A673 (cell line): Measurements from ENCODE around the gene PITX1.

Experiments
- EZH2 ChIP-seq: fragments of 200-600 bp; sonication (generic); IDR thresholded peaks from 2 replicates; pipeline ENCODE4 v1.6.1; 2017; ENCODE audit warnings: borderline replicate concordance, low read depth, mild to moderate bottlenecking, mixed read lengths, antibody characterized with exemption, low read length; ENCODE audit not compliant: poor library complexity, severe bottlenecking
- TF ChIP-seq, protein P1 (sequence below): fragments of 300-800, 200-600 bp; sonication (generic); conservative IDR thresholded peaks from 2 replicates; pipeline ENCODE4 v1.5.1; 2017; ENCODE audit warnings: low read depth, mild to moderate bottlenecking, antibody characterized with exemption, low read length, moderate library complexity, mixed read lengths

DNA sequence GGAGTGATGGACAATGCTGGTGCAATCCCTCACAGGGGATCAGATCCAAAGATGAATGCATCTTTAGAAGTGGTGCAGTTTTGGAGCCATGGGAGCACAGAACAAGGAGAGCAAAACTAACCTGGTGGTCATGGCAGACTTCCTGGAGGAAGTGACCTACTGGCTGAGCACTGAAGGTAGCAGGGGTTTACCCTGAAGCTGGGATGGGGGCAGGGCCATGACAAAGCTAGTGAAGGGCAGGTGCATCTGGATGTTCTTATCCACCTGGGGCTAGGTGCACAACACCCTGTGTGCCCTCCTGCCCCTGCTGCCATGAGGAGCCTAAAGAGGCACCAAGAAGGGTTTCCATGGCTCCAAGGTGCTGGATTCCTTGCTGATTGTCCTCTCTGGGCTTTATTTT, 11.5 kb upstream of the PITX1 start:
- TF ChIP-seq EZH2: no peak
- TF ChIP-seq, protein P1, sequence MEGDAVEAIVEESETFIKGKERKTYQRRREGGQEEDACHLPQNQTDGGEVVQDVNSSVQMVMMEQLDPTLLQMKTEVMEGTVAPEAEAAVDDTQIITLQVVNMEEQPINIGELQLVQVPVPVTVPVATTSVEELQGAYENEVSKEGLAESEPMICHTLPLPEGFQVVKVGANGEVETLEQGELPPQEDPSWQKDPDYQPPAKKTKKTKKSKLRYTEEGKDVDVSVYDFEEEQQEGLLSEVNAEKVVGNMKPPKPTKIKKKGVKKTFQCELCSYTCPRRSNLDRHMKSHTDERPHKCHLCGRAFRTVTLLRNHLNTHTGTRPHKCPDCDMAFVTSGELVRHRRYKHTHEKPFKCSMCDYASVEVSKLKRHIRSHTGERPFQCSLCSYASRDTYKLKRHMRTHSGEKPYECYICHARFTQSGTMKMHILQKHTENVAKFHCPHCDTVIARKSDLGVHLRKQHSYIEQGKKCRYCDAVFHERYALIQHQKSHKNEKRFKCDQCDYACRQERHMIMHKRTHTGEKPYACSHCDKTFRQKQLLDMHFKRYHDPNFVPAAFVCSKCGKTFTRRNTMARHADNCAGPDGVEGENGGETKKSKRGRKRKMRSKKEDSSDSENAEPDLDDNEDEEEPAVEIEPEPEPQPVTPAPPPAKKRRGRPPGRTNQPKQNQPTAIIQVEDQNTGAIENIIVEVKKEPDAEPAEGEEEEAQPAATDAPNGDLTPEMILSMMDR: no peak
